Activated CD8-positive, alpha-beta T cell treated with anti-CD3 and anti-CD28 coated beads, Interleukin-2, amount 10 ng/mL, durations not matched to agents 7 days and 5 days (primary cell): ENCODE results near the gene ASTN2. TPM values are rescaled to one million over a fixed set of nuclear protein-coding genes. Genes with fewer than 3 reads are reported as not detected.

ENCODE experiments used
- ATAC-seq: fragments of 150-1000 bp; cut with Tn5 transposase; one replicate; pipeline ENCODE4 v1.10.0; 2021; ENCODE audit warnings: moderate library complexity
- CTCF ChIA-PET: fragments of 350-600 bp; sonication (Branson Sonifier 250); formaldehyde crosslinking; loops from one replicate; lab custom pipeline; 2021; ENCODE audit warnings: antibody characterized with exemption; lab: Charles Lee
- POLR2A ChIA-PET: fragments of 350-600 bp; sonication (Branson Sonifier 250); formaldehyde crosslinking; loops from one replicate; lab custom pipeline; 2021; ENCODE audit warnings: antibody characterized with exemption; lab: Charles Lee
- DNase-seq: peaks from one replicate; pipeline ENCODE4 v3.0.0-alpha.2; 2020
- H3K27ac Mint-ChIP-seq: one replicate; pipeline ENCODE4 v1.8.0; 2021; ENCODE audit warnings: mild to moderate bottlenecking, mixed read lengths
- H3K27me3 Mint-ChIP-seq: one replicate; pipeline ENCODE4 v1.8.0; 2021; ENCODE audit warnings: low read depth, mixed read lengths
- H3K36me3 Mint-ChIP-seq: one replicate; pipeline ENCODE4 v1.8.0; 2021; ENCODE audit warnings: low read depth, mixed read lengths
- H3K4me1 Mint-ChIP-seq: one replicate; pipeline ENCODE4 v1.8.0; 2021; ENCODE audit warnings: low read depth, mixed read lengths
- H3K4me3 Mint-ChIP-seq: one replicate; pipeline ENCODE4 v1.8.0; 2021; ENCODE audit warnings: mild to moderate bottlenecking, mixed read lengths
- H3K9me3 Mint-ChIP-seq: one replicate; pipeline ENCODE4 v1.8.0; 2022; ENCODE audit warnings: mixed read lengths; ENCODE audit not compliant: insufficient read depth
- total RNA-seq, 2 experiments: library from RNA; stranded (reverse); gene quantifications; one replicate each; pipeline ENCODE4 v1.2.3, GENCODE V29; 2021

ASTN2 gene
- total RNA-seq, 2 experiments from 2014 or later: 4.7 to 4.9 TPM

GRCh38 chr9:117093891-117094844 is 320.7 kb downstream of the ASTN2 start:
- Mint-ChIP-seq H3K4me1 (no peaks in the 10 kb centered on the region), H3K27ac (no peak overlapping the region), H3K4me3 (no peak overlapping the region), H3K36me3 (no peaks in the 10 kb centered on the region), H3K9me3 (no peaks in the 10 kb centered on the region), H3K27me3 (no peaks in the 10 kb centered on the region)
- ATAC-seq (no peak), DNase-seq (no peak)
- ChIA-PET CTCF (no interaction called here), POLR2A (no interaction called here)

- no peaks in the 10 kb centered on the region for H3K36me3 Mint-ChIP-seq
- CTCF ChIA-PET: no interaction called here
Observed at GRCh38 chr9:117092582-117092981, 322.3 kb downstream of the ASTN2 start.

GRCh38 chr9:117091529-117091928 is 323.3 kb downstream of the ASTN2 start:
- no peak for DNase-seq
- Mint-ChIP-seq H3K4me3 (no peak overlapping the region), H3K27me3 (no peaks in the 10 kb centered on the region), H3K9me3 (no peaks in the 10 kb centered on the region), H3K36me3 (no peaks in the 10 kb centered on the region), H3K4me1 (no peaks in the 10 kb centered on the region), H3K27ac (no peak overlapping the region)
- POLR2A ChIA-PET: no interaction called here
- ATAC-seq: no peak
- CTCF ChIA-PET: no interaction called here

More at GRCh38 chr9:117092582-117092981, 322.3 kb downstream of the ASTN2 start:
- Mint-ChIP-seq H3K27ac (no peak overlapping the region), H3K4me1 (no peaks in the 10 kb centered on the region), H3K9me3 (no peaks in the 10 kb centered on the region), H3K4me3 (no peak overlapping the region), H3K27me3 (no peaks in the 10 kb centered on the region)
- ATAC-seq: no peak
- POLR2A ChIA-PET: no interaction called here
- no peak for DNase-seq

GRCh38 chr9:117088786-117089185 is 326.1 kb downstream of the ASTN2 start:
- no peak for ATAC-seq
- no peak overlapping the region for H3K27ac Mint-ChIP-seq
- ChIA-PET POLR2A (interaction anchor here (0.7 kb wide), 1 partner anchor 116 kb away, joined by 3 read pairs; no protein-coding TSS in a partner anchor), CTCF (no interaction called here)
- H3K27me3 Mint-ChIP-seq: no peaks in the 10 kb centered on the region
- no peak overlapping the region for H3K4me3 Mint-ChIP-seq
- H3K36me3 Mint-ChIP-seq: no peaks in the 10 kb centered on the region
- no peaks in the 10 kb centered on the region for H3K4me1 Mint-ChIP-seq
- no peaks in the 10 kb centered on the region for H3K9me3 Mint-ChIP-seq
- no peak for DNase-seq

GRCh38 chr9:117088140-117088539 is 326.7 kb downstream of the ASTN2 start:
- H3K27me3 Mint-ChIP-seq: no peaks in the 10 kb centered on the region

GRCh38 chr9:117084221-117084620 is 330.6 kb downstream of the ASTN2 start:
- Mint-ChIP-seq H3K4me1 (no peaks in the 10 kb centered on the region), H3K4me3 (no peak overlapping the region), H3K9me3 (no peaks in the 10 kb centered on the region), H3K27me3 (no peaks in the 10 kb centered on the region), H3K36me3 (no peaks in the 10 kb centered on the region), H3K27ac (no peak overlapping the region)
- ChIA-PET POLR2A (no interaction called here), CTCF (no interaction called here)
- no peak for DNase-seq
- ATAC-seq: no peak

More at GRCh38 chr9:117088140-117088539, 326.7 kb downstream of the ASTN2 start:
- Mint-ChIP-seq H3K9me3 (no peaks in the 10 kb centered on the region), H3K4me3 (no peak overlapping the region), H3K27ac (no peak overlapping the region), H3K4me1 (no peaks in the 10 kb centered on the region), H3K36me3 (no peaks in the 10 kb centered on the region)
- ATAC-seq (no peak), DNase-seq (no peak)
- CTCF ChIA-PET: no interaction called here
- POLR2A ChIA-PET: no interaction called here

GRCh38 chr9:117083559-117083958 is 331.3 kb downstream of the ASTN2 start:
- ChIA-PET CTCF (no interaction called here), POLR2A (no interaction called here)
- Mint-ChIP-seq H3K27ac (no peak overlapping the region), H3K27me3 (no peaks in the 10 kb centered on the region), H3K4me3 (no peak overlapping the region), H3K9me3 (no peaks in the 10 kb centered on the region), H3K36me3 (no peaks in the 10 kb centered on the region), H3K4me1 (no peaks in the 10 kb centered on the region)
- no peak for ATAC-seq
- no peak for DNase-seq

- Mint-ChIP-seq H3K27ac (no peak overlapping the region), H3K9me3 (no peaks in the 10 kb centered on the region), H3K4me3 (no peak overlapping the region), H3K36me3 (no peaks in the 10 kb centered on the region), H3K4me1 (no peaks in the 10 kb centered on the region), H3K27me3 (no peaks in the 10 kb centered on the region)
- POLR2A ChIA-PET: no interaction called here
- ATAC-seq (no peak), DNase-seq (no peak)
- CTCF ChIA-PET: no interaction called here
Observed at GRCh38 chr9:117081641-117082317, 333.1 kb downstream of the ASTN2 start.

GRCh38 chr9:117080765-117081390 is 334.0 kb downstream of the ASTN2 start:
- Mint-ChIP-seq H3K9me3 (no peaks in the 10 kb centered on the region), H3K27me3 (no peaks in the 10 kb centered on the region), H3K4me3 (no peak overlapping the region), H3K36me3 (no peaks in the 10 kb centered on the region), H3K27ac (no peak overlapping the region), H3K4me1 (no peaks in the 10 kb centered on the region)
- DNase-seq (no peak), ATAC-seq (no peak)
- CTCF ChIA-PET: no interaction called here
- POLR2A ChIA-PET: no interaction called here

GRCh38 chr9:117076571-117077290 is 338.1 kb downstream of the ASTN2 start:
- Mint-ChIP-seq H3K27ac (no peak overlapping the region), H3K27me3 (no peaks in the 10 kb centered on the region), H3K36me3 (no peaks in the 10 kb centered on the region), H3K4me1 (no peaks in the 10 kb centered on the region), H3K9me3 (no peaks in the 10 kb centered on the region), H3K4me3 (no peak overlapping the region)
- DNase-seq (no peak), ATAC-seq (no peak)
- ChIA-PET CTCF (no interaction called here), POLR2A (no interaction called here)

GRCh38 chr9:117075636-117076035 is 339.2 kb downstream of the ASTN2 start:
- CTCF ChIA-PET: no interaction called here

More at GRCh38 chr9:117075636-117076035, 339.2 kb downstream of the ASTN2 start:
- POLR2A ChIA-PET: no interaction called here
- no peaks in the 10 kb centered on the region for H3K4me1 Mint-ChIP-seq
- no peak overlapping the region for H3K27ac Mint-ChIP-seq
- H3K9me3 Mint-ChIP-seq: no peaks in the 10 kb centered on the region
- no peak for ATAC-seq
- H3K27me3 Mint-ChIP-seq: no peaks in the 10 kb centered on the region
- no peak overlapping the region for H3K4me3 Mint-ChIP-seq
- DNase-seq: no peak
- no peaks in the 10 kb centered on the region for H3K36me3 Mint-ChIP-seq
